GM18502 (cell line): ENCODE results near the gene LCNL1.
"Not testable (repeated sequence)": the region's sequence is repeated elsewhere in the genome, so short reads cannot be mapped to it uniquely, and the experiment has no call there.

Source experiments
- ATAC-seq: cut with Tn5 transposase; IDR thresholded peaks from one replicate; pipeline ENCODE4 v1.9.1; 2021; ENCODE audit warnings: mild to moderate bottlenecking; ENCODE audit not compliant: unreplicated experiment, poor library complexity

LCNL1 gene

GRCh38 chr9:137020771-137021567 is 38.2 kb downstream of the LCNL1 start:
- no peak for ATAC-seq

GRCh38 chr9:137021568-137021978 is 38.8 kb downstream of the LCNL1 start:
- no peak for ATAC-seq

- ATAC-seq, result no peak
Observed at GRCh38 chr9:137021979-137022661, 39.3 kb downstream of the LCNL1 start.

GRCh38 chr9:137022662-137023008 is 39.8 kb downstream of the LCNL1 start:
- no peak for ATAC-seq

- no peak for ATAC-seq
Observed at GRCh38 chr9:137023157-137023556, 40.4 kb downstream of the LCNL1 start.

- ATAC-seq, result no peak
Observed at GRCh38 chr9:137023583-137023991, 40.8 kb downstream of the LCNL1 start.

GRCh38 chr9:137025517-137025966 is 42.7 kb downstream of the LCNL1 start:
- ATAC-seq, result no peak

GRCh38 chr9:137026384-137026783 is 43.6 kb downstream of the LCNL1 start:
- ATAC-seq, result no peak

- no peak for ATAC-seq
Observed at GRCh38 chr9:137026828-137027227, 44.0 kb downstream of the LCNL1 start.

GRCh38 chr9:137027369-137028262 is 44.8 kb downstream of the LCNL1 start, which contains the start of gene ABCA2:
ABCA2 (minus strand) TSS chr9:137028237; CDS start chr9:137028140, 97 bp downstream.
- ATAC-seq, result no peak

GRCh38 chr9:137028263-137029057 is 45.7 kb downstream of the LCNL1 start:
- peak; percentile 44 for ATAC-seq

GRCh38 chr9:137029058-137029936 is 46.5 kb downstream of the LCNL1 start:
- no peak for ATAC-seq

GRCh38 chr9:137030006-137030405 is 47.2 kb downstream of the LCNL1 start:
- ATAC-seq, result no peak

GRCh38 chr9:137030538-137031527 is 48.0 kb downstream of the LCNL1 start:
- no peak for ATAC-seq

GRCh38 chr9:137031904-137032640 is 49.3 kb downstream of the LCNL1 start, which contains the start of gene FUT7:
FUT7 (minus strand) TSS chr9:137032088; CDS start chr9:137031991, 97 bp downstream.
- ATAC-seq, result no peak

GRCh38 chr9:137032858-137033257 is 50.1 kb downstream of the LCNL1 start:
- ATAC-seq, result no peak

GRCh38 chr9:137033481-137033880 is 50.7 kb downstream of the LCNL1 start:
- ATAC-seq, result not testable (repeated sequence)
